NCI-H1436 (cell line): ENCODE results near the gene TPO.

Source experiments
- DNase-seq: peaks from one replicate; lab custom pipeline; 2025; lab: John Stamatoyannopoulos, UW

Gene TPO

GRCh38 chr2:1527153-1527992, 114.1 kb downstream of the TPO start:
- no peak for DNase-seq

- no peak for DNase-seq
Observed at GRCh38 chr2:1528273-1529064, 115.2 kb downstream of the TPO start.

- DNase-seq, result peak; percentile 51
Observed at GRCh38 chr2:1538663-1539062, 125.4 kb downstream of the TPO start.

GRCh38 chr2:1539441-1539840, 126.2 kb downstream of the TPO start:
- no peak for DNase-seq

DNA sequence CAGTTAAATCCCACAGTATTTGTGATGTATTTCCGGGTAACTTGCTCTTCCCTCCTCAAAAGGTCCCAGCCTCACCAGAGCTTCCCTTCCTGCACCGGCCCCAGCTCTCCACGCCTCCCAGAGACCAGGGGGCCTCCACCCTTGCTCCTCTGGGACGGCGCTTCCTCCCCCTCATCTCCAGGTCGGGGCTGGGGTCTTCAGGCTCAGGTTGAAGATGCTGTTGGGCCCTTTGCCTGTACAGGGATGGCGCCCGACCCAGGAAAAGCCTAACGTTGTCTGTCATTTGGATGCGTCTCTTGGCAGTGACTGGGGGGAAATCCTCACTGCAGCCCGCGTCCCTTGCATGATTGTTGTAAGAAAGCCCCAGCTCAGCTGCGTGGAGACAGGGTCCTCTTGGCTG, 126.7 kb downstream of the TPO start:
- DNase-seq, result no peak

- DNase-seq, result no peak
Observed at GRCh38 chr2:1540481-1540880, 127.2 kb downstream of the TPO start.

- DNase-seq, result no peak
Observed at GRCh38 chr2:1541040-1541439, 127.8 kb downstream of the TPO start.

GRCh38 chr2:1541819-1542475, 128.7 kb downstream of the TPO start:
- no peak for DNase-seq

DNA sequence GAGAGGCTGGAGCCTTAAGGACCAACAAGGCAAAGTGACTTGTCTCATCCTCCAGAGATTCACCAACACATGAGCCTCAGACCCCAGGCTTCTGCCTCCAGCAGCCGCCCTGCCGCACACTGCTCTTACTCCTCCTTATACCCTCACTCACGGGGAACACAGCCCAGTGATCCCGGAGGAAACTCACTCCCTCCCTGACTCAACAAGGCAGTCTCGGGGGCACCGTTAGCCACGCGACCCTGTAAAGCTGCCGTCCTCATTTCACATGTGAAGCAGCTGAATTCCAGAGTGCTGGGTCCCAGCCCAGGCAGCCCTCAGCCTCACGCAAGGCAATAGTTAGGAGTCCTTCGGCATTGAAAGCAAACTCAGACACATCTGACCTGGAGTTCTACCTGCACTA, 129.7 kb downstream of the TPO start:
- no peak for DNase-seq

DNA sequence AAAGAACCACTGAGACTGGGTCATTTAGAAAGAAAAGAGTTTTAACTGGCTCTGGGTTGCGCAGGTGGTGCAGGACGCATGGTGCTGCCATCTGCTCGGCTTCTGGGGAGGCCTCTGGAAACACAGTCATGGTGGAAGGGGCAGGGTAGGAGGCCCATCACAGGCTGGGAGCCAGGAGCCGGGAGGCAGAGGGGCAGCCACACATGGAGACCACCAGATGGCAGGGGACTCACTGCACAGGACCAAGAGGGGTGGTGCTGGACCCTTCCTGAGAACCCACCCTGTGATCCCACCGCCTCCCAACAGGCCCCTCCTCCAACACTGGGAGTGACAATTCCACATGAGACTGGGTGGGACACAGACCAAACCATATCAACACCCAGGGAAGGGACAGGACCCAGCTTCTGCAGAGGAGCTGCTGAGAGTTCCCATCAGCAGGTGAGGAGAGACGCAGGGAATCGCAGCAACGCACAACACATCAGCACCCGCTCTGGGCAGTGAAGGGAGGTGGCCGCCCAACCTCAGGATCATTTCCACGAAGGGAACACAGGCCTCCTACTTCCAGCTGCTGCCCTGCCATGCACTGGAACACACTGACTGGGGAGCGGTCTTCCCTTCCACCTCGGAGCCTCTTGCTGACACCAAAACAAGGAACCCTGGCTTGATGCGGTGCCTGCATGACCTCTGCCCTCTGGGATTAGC, 130.7 kb downstream of the TPO start:
- DNase-seq, result no peak

DNA sequence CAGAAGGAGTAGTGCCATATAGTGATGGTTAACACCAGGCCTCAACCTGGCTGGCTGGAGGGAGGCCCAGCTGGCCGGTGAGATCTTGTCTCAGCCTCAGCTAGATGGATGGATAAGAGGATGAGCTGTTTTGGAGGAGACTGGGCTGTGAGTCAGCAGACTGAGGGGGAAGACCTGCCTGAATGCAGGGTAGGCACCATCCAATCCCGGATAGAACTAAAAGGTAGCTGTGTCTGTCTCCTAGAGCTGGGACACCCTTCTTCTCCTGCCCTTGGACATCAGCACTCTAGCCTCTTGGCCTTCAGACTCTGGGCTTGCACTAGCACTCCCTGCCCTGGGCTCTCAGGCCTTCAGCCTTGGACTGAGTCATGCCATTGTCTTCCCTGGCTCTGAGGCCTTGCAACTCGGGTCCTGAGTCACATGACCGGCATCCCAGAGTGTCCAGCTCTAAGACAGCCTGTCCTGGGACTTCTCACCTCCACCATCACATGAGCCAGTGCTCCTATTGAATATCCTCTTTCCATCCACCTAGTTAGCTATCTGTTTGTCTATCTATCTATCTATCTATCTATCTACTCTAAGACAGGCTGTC, 131.3 kb downstream of the TPO start:
- DNase-seq, result no peak

DNA sequence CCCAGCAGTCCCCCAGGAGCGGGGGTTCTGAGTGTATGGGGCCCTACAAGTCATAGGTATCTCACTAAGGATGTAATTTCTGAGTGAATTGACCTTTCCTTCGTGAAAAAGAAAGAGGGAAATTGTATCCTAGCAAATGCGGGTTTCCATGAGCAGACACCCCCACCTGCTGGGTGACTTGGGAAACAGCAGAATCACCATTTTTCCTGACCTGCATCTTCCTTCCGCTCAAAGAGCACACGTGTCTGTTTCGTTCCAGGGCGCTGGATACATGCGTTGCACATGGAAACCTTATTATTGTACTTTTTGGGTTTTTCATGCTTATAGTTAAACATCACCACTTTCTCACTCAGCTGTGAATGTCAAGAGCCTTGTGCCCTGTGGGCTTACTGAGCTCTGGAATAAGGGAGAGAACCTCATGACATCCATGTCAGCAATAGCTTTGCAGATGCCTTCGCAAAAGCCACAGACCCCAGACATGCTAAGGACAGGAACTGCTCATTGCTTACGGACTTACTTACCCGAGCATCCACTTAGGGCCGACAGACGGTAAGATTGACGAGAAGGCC, 132.8 kb downstream of the TPO start:
- no peak for DNase-seq

DNA sequence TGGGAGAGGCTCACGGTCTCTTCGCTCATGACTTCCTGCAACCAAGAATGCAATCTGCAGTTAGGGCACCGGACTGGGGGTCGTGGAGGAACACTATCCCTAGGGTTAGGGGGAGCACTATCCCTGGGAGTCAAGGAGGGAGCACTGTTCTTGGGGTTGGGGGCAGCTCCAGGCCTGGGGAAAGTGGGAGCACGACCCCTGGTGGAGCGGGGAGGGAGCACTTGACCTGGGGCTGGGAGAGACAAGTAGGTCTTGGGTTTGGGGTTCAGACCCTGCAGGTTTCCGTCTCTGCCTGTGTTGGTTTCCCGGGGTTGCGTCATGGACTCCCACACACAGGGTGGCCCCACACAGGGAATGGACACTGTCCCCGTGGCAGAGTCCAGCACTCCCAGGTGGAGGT, 133.6 kb downstream of the TPO start:
- no peak for DNase-seq

DNA sequence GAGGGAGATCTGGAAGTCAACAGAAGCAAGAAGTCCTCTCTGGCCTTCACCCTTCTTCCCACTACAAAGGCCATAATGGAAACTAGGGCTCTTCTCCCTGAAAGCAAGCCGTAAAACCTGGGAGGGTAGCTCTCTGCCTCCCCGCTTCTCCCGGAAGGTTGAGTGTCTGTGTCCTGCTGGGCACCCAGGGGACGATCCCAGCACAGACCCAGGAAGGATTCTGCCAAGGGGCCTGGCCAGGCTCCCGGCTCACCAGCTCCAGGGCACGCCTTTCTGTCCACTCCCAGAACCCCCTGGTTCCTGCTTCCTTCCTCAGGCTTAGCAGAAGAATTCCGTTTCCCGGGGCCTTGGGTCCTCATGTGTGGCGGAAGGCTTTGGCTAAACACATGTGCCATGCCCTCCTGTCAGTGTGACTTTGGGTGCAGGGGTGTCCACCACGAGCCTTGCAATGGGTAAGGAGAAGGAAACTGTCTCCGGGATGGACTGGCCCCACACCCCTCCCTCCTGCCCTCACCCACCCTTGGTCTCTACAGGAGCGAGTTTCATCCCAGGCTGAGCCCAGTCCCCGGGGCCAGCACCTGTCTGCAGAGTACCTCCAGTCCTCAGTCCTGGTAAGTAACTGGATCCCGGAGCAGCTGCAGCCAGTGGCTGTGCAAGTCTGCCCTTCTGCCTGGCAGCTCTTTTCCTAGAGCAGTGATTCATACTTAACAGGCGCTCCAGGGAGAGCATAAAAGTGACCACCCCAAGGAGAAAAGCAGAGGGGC, 135.8 kb downstream of the TPO start:
- no peak for DNase-seq

GRCh38 chr2:1550076-1550475, 136.8 kb downstream of the TPO start:
- no peak for DNase-seq

GRCh38 chr2:1550658-1551316, 137.5 kb downstream of the TPO start:
- DNase-seq, result peak; percentile 59

GRCh38 chr2:1551905-1552304, 138.6 kb downstream of the TPO start:
- DNase-seq, result no peak

GRCh38 chr2:1552611-1553010, 139.3 kb downstream of the TPO start:
- no peak for DNase-seq

- DNase-seq, result no peak
Observed at GRCh38 chr2:1553671-1554295, 140.5 kb downstream of the TPO start.

GRCh38 chr2:1556286-1556685, 143.0 kb downstream of the TPO start:
- no peak for DNase-seq
